B cell (primary cell): ENCODE results near the gene PLCXD1. TPM values are rescaled to one million over a fixed set of nuclear protein-coding genes. Genes with fewer than 3 reads are reported as not detected.

Source experiments
- ATAC-seq: fragments of 200-7000 bp; cut with Tn5 transposase; one replicate; pipeline ENCODE4 v1.10.0; 2021; ENCODE audit warnings: low read depth, mild to moderate bottlenecking, moderate number of reproducible peaks, moderate library complexity
- CTCF ChIA-PET: fragments of 350-600 bp; sonication (Branson Sonifier 250); formaldehyde crosslinking; loops from one replicate; lab custom pipeline; 2021; ENCODE audit warnings: antibody characterized with exemption, inconsistent platforms; lab: Charles Lee
- POLR2A ChIA-PET: fragments of 350-600 bp; sonication (Branson Sonifier 250); formaldehyde crosslinking; loops from one replicate; lab custom pipeline; 2021; ENCODE audit warnings: antibody characterized with exemption; lab: Charles Lee
- DNase-seq: peaks from one replicate; pipeline ENCODE4 v3.0.0; 2013
- H2AFZ ChIP-seq: 2 replicates; pipeline ENCODE4 v1.6.1; 2012; ENCODE audit warnings: mild to moderate bottlenecking, low read depth, low read length; ENCODE audit not compliant: insufficient read depth, poor library complexity, severe bottlenecking
- H3K27ac ChIP-seq, 2 donors: 1 replicate in 1 of 2; 2 replicates in 1 of 2; pipeline ENCODE4 v1.5.1; 2012 to 2013; ENCODE audit warnings: low read length in 2 of 2, mild to moderate bottlenecking in 2 of 2, moderate library complexity in 1 of 2
- H3K27me3 ChIP-seq, 4 experiments: fragments of 200-600 bp in 1 of 4; sonication (generic) in 1 of 4; replicated peaks in 1 of 4; 1 replicate in 2 of 4; 2 replicates in 2 of 4; pipeline versions ENCODE4 v1.6.1 to v1.7.0; 2013 to 2016; ENCODE audit warnings: low read length in 3 of 4, mild to moderate bottlenecking in 2 of 4, mixed read lengths in 1 of 4, moderate library complexity in 1 of 4; ENCODE audit not compliant: insufficient read depth in 4 of 4, control insufficient read depth in 3 of 4; ENCODE audit errors: control extremely low read depth in 1 of 4
- H3K36me3 ChIP-seq, 2 experiments: replicated peaks in 1 of 2; 1 replicate in 1 of 2; 2 replicates in 1 of 2; pipeline versions ENCODE4 v1.6.1 to v1.7.1; 2013; ENCODE audit warnings: low read length in 1 of 2; ENCODE audit not compliant: insufficient read depth in 2 of 2, control insufficient read depth in 1 of 2; ENCODE audit errors: control extremely low read depth in 1 of 2, extremely low read depth in 1 of 2
- H3K4me1 ChIP-seq, 2 donors: fragments of 200-600 bp in 1 of 2; sonication (generic) in 1 of 2; 1 replicate in 1 of 2; 2 replicates in 1 of 2; pipeline versions ENCODE4 v1.5.1 to v1.6.1; 2013 to 2017; ENCODE audit warnings: low read length in 2 of 2; ENCODE audit not compliant: control insufficient read depth in 2 of 2, insufficient read depth in 2 of 2
- H3K4me2 ChIP-seq: replicated peaks from 2 replicates; pipeline ENCODE3; 2012; ENCODE audit warnings: mild to moderate bottlenecking, low read depth, low read length; ENCODE audit not compliant: poor library complexity, severe bottlenecking
- H3K4me3 ChIP-seq, 5 experiments: fragments of 200-600 bp in 1 of 5; sonication (generic) in 1 of 5; 1 replicate in 3 of 5; 2 replicates in 2 of 5; pipeline versions ENCODE4 v1.5.1 to v1.7.0; 2011 to 2016; ENCODE audit warnings: low read length in 4 of 5, mild to moderate bottlenecking in 4 of 5, low read depth in 2 of 5, control low read depth in 1 of 5, moderate library complexity in 1 of 5; ENCODE audit not compliant: insufficient read depth in 1 of 5; ENCODE audit errors: control extremely low read depth in 1 of 5, extremely low read depth in 1 of 5
- H3K79me2 ChIP-seq: fragments of 200-600 bp; sonication (generic); one replicate; pipeline ENCODE4 v1.6.0; 2016; ENCODE audit warnings: low read length; ENCODE audit not compliant: control insufficient read depth, insufficient read depth
- H3K9ac ChIP-seq: fragments of 200-600 bp; sonication (generic); 2 replicates; pipeline ENCODE4 v1.6.1; 2017; ENCODE audit warnings: mild to moderate bottlenecking, low read length, moderate library complexity
- H3K9me3 ChIP-seq, 3 donors: one replicate each; pipeline versions ENCODE4 v1.6.1 to v1.7.1; 2013; ENCODE audit warnings: low read length in 2 of 3; ENCODE audit not compliant: control insufficient read depth in 2 of 3, insufficient read depth in 1 of 3; ENCODE audit errors: control extremely low read depth in 1 of 3
- H4K20me1 ChIP-seq: 2 replicates; pipeline ENCODE4 v1.6.0; 2012; ENCODE audit warnings: mild to moderate bottlenecking, low read length; ENCODE audit not compliant: insufficient read depth, control insufficient read depth, poor library complexity, severe bottlenecking
- H3K27ac Mint-ChIP-seq: one replicate; pipeline ENCODE4 v1.8.0; 2021; ENCODE audit warnings: mixed read lengths
- H3K27me3 Mint-ChIP-seq: one replicate; pipeline ENCODE4 v1.8.0; 2021; ENCODE audit warnings: mixed read lengths
- H3K4me1 Mint-ChIP-seq: one replicate; pipeline ENCODE4 v1.8.0; 2021; ENCODE audit warnings: mixed read lengths
- H3K4me3 Mint-ChIP-seq: one replicate; pipeline ENCODE4 v1.8.0; 2021; ENCODE audit warnings: mixed read lengths
- H3K9me3 Mint-ChIP-seq: one replicate; pipeline ENCODE4 v1.8.0; 2022; ENCODE audit warnings: mixed read lengths; ENCODE audit not compliant: insufficient read depth
- EZH2 ChIP-seq: IDR thresholded peaks from 2 replicates; pipeline ENCODE4 v1.6.1; 2012; ENCODE audit warnings: borderline replicate concordance, low read depth, mild to moderate bottlenecking, moderate library complexity, low read length; ENCODE audit not compliant: insufficient read depth, poor library complexity, severe bottlenecking
- WGBS: methylation state at CpG from one replicate; pipeline ENCODE4 v1.1.5; 2013; ENCODE audit warnings: missing lambda C conversion rate; ENCODE audit not compliant: insufficient coverage; 5-methylcytosine and 5-hydroxymethylcytosine counted together
- intact Hi-C: fragments of 100-400 bp; cut with micrococcal nuclease; formaldehyde crosslinking; loops from one replicate; pipeline ENCODE4 v1.10.0; 2022
- polyA plus RNA-seq: library from polyadenylated mRNA; depleted of rRNA; stranded (reverse); fragments of >200 nt; gene quantifications from 2 replicates; pipeline ENCODE4 v1.2.3, GENCODE V29; 2012
- total RNA-seq, 2 donors: library from RNA; stranded (reverse); fragments of 120-200 nt in 1 of 2; gene quantifications; 1 replicate in 1 of 2; 2 replicates in 1 of 2; pipeline versions ENCODE4 v1.2.3 to v1.2.4, GENCODE V29; 2013 to 2022
- TF ChIP-seq, protein P1 (sequence below): fragments of 200-600 bp; IDR thresholded peaks from one replicate; pipeline ENCODE4 v1.8.0; 2022; ENCODE audit warnings: antibody characterized with exemption, mild to moderate bottlenecking

The PLCXD1 gene
- total and polyA plus RNA-seq, 2 donors (not counting 1 experiment from before 2014, with no cell fraction given) = 30.4 to 38.5 TPM

- ATAC-seq (no peak), DNase-seq (no peak)
- CTCF ChIA-PET = no interaction called here
- H3K27ac Mint-ChIP-seq = no peak overlapping the region
- H3K27me3 ChIP-seq = no peaks in the 10 kb centered on the region
- H3K9me3 ChIP-seq = peaks cover 0 to 15% (median 0%) of the 10 kb centered on the region in 3 donors
- no peaks in the 10 kb centered on the region for H3K4me1 ChIP-seq
- H3K9me3 Mint-ChIP-seq = no peaks in the 10 kb centered on the region
- no peak overlapping the region for H3K4me3 Mint-ChIP-seq
- no peak overlapping the region for H2AFZ ChIP-seq
- no peak overlapping the region for H3K4me2 ChIP-seq
- no peak for TF ChIP-seq EZH2
- TF ChIP-seq, protein P1, sequence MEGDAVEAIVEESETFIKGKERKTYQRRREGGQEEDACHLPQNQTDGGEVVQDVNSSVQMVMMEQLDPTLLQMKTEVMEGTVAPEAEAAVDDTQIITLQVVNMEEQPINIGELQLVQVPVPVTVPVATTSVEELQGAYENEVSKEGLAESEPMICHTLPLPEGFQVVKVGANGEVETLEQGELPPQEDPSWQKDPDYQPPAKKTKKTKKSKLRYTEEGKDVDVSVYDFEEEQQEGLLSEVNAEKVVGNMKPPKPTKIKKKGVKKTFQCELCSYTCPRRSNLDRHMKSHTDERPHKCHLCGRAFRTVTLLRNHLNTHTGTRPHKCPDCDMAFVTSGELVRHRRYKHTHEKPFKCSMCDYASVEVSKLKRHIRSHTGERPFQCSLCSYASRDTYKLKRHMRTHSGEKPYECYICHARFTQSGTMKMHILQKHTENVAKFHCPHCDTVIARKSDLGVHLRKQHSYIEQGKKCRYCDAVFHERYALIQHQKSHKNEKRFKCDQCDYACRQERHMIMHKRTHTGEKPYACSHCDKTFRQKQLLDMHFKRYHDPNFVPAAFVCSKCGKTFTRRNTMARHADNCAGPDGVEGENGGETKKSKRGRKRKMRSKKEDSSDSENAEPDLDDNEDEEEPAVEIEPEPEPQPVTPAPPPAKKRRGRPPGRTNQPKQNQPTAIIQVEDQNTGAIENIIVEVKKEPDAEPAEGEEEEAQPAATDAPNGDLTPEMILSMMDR = no peak
- H3K4me1 Mint-ChIP-seq = no peaks in the 10 kb centered on the region
- H3K36me3 ChIP-seq = peaks cover 1 to 12% of the 10 kb centered on the region in 2 experiments
- intact Hi-C loops = no loop called here
- POLR2A ChIA-PET = no interaction called here
- no peaks in the 10 kb centered on the region for H3K27me3 Mint-ChIP-seq
- H4K20me1 ChIP-seq = no peaks in the 10 kb centered on the region
- no peak overlapping the region for H3K4me3 ChIP-seq
- 99% methylated on average over 36 of the region's 36 CpGs for WGBS
- H3K79me2 ChIP-seq = no peaks in the 10 kb centered on the region
- no peak overlapping the region for H3K9ac ChIP-seq
- H3K27ac ChIP-seq = no peak overlapping the region
Measured at GRCh38 chrX:298993-299392, 17.8 kb downstream of the PLCXD1 start.

GRCh38 chrX:300334-300733, 19.2 kb downstream of the PLCXD1 start:
- no peak overlapping the region for H3K4me2 ChIP-seq
- H3K27me3 ChIP-seq = no peaks in the 10 kb centered on the region
- no peak overlapping the region for H3K4me3 ChIP-seq
- H3K9ac ChIP-seq = no peak overlapping the region
- no peaks in the 10 kb centered on the region for H3K4me1 Mint-ChIP-seq
- TF ChIP-seq, protein P1 = no peak
- TF ChIP-seq EZH2 = no peak
- no peak overlapping the region for H3K27ac Mint-ChIP-seq
- H3K9me3 Mint-ChIP-seq = no peaks in the 10 kb centered on the region
- H3K79me2 ChIP-seq = no peaks in the 10 kb centered on the region
- peaks cover 0 to 17% of the 10 kb centered on the region in 2 experiments for H3K36me3 ChIP-seq
- POLR2A ChIA-PET = no interaction called here
- no peak overlapping the region for H2AFZ ChIP-seq
- intact Hi-C loops = no loop called here
- H3K9me3 ChIP-seq = peaks cover 0 to 21% (median 0%) of the 10 kb centered on the region in 3 donors
- no peaks in the 10 kb centered on the region for H4K20me1 ChIP-seq
- H3K27ac ChIP-seq = no peak overlapping the region
- WGBS = 100% methylated on average over 1 of the region's 8 CpGs
- no peak for DNase-seq
- ATAC-seq = no peak
- no peak overlapping the region for H3K4me3 Mint-ChIP-seq
- CTCF ChIA-PET = no interaction called here
- no peaks in the 10 kb centered on the region for H3K4me1 ChIP-seq
- H3K27me3 Mint-ChIP-seq = no peaks in the 10 kb centered on the region
